ENCODE results near the gene GALNT14. TPM values are rescaled to one million over a fixed set of nuclear protein-coding genes. Genes with fewer than 3 reads are reported as not detected.

GALNT14 gene
- total RNA-seq, 1 donor from 2014 or later: 2.1 TPM

- H3K36me3 Mint-ChIP-seq (ENCODE audit: low read depth, unreplicated experiment): no peaks in the 10 kb centered on the region
- H3K4me1 Mint-ChIP-seq (ENCODE audit: low read depth, unreplicated experiment): no peaks in the 10 kb centered on the region
- no peak for FAIRE-seq
These were observed 80.5 kb downstream of the GALNT14 start for GRCh38 chr2:31057691-31058090.

GRCh38 chr2:31055938-31056337, 82.3 kb downstream of the GALNT14 start:
- Histone ChIP-seq H3K9ac (ENCODE audit: low read length) (no peak overlapping the region), H4K20me1 (ENCODE audit: insufficient read depth, low read length) (no peaks in the 10 kb centered on the region), H3K27me3 (ENCODE audit: insufficient read depth, low read length) (no peaks in the 10 kb centered on the region), H3K4me2 (ENCODE audit: low read length) (no peak overlapping the region), H3K9me3 (ENCODE audit: insufficient read depth, low read depth, low read length) (no peaks in the 10 kb centered on the region), H3K36me3 (ENCODE audit: insufficient read depth, low read length) (no peaks in the 10 kb centered on the region), H3K27ac (ENCODE audit: low read depth, low read length) (no peak overlapping the region), H3K79me2 (ENCODE audit: insufficient read depth, low read length) (no peaks in the 10 kb centered on the region), H3K4me3 (ENCODE audit: insufficient read depth, low read depth, low read length) (no peak overlapping the region), H3K4me1 (ENCODE audit: insufficient read depth, low read length) (no peaks in the 10 kb centered on the region), H2AFZ (ENCODE audit: low read depth, low read length) (no peak overlapping the region)
- H3K4me1 Mint-ChIP-seq (ENCODE audit: low read depth, unreplicated experiment): no peaks in the 10 kb centered on the region
- no peak overlapping the region for H3K27ac Mint-ChIP-seq (ENCODE audit: unreplicated experiment)
- TF ChIP-seq EZH2 (IDR thresholded peaks at IDR 0.05; ENCODE audit: insufficient read depth, low read length) (no peak), CTCF (IDR thresholded peaks at IDR 0.05; ENCODE audit: insufficient read depth, low read depth, low read length) (no peak)
- H3K36me3 Mint-ChIP-seq (ENCODE audit: low read depth, unreplicated experiment): no peaks in the 10 kb centered on the region
- no peaks in the 10 kb centered on the region for H3K9me3 Mint-ChIP-seq (ENCODE audit: unreplicated experiment)
- FAIRE-seq: no peak
- no peak overlapping the region for H3K4me3 Mint-ChIP-seq (ENCODE audit: unreplicated experiment)
- H3K27me3 Mint-ChIP-seq (ENCODE audit: low read depth, unreplicated experiment): peaks cover 5% of the 10 kb centered on the region
- DNase-seq (ENCODE audit: low read depth): no peak

More at GRCh38 chr2:31057691-31058090, 80.5 kb downstream of the GALNT14 start:
- TF ChIP-seq CTCF (IDR thresholded peaks at IDR 0.05; ENCODE audit: insufficient read depth, low read depth, low read length): no peak
- TF ChIP-seq EZH2 (IDR thresholded peaks at IDR 0.05; ENCODE audit: insufficient read depth, low read length): no peak
- H3K36me3 ChIP-seq (ENCODE audit: insufficient read depth, low read length): no peaks in the 10 kb centered on the region
- H3K27me3 Mint-ChIP-seq (ENCODE audit: low read depth, unreplicated experiment): peaks cover 7% of the 10 kb centered on the region
- no peak overlapping the region for H3K4me3 Mint-ChIP-seq (ENCODE audit: unreplicated experiment)
- peaks cover 2% of the 10 kb centered on the region for H3K9me3 Mint-ChIP-seq (ENCODE audit: unreplicated experiment)
- H3K4me3 ChIP-seq (ENCODE audit: insufficient read depth, low read depth, low read length): no peak overlapping the region
- H2AFZ ChIP-seq (ENCODE audit: low read depth, low read length): no peak overlapping the region
- no peaks in the 10 kb centered on the region for H3K4me1 ChIP-seq (ENCODE audit: insufficient read depth, low read length)
- H4K20me1 ChIP-seq (ENCODE audit: insufficient read depth, low read length): no peaks in the 10 kb centered on the region
- H3K79me2 ChIP-seq (ENCODE audit: insufficient read depth, low read length): no peaks in the 10 kb centered on the region
- no peak overlapping the region for H3K27ac Mint-ChIP-seq (ENCODE audit: unreplicated experiment)
- no peaks in the 10 kb centered on the region for H3K27me3 ChIP-seq (ENCODE audit: insufficient read depth, low read length)
- H3K4me2 ChIP-seq (ENCODE audit: low read length): no peak overlapping the region
- no peak overlapping the region for H3K9ac ChIP-seq (ENCODE audit: low read length)
- no peaks in the 10 kb centered on the region for H3K9me3 ChIP-seq (ENCODE audit: insufficient read depth, low read depth, low read length)
- DNase-seq (ENCODE audit: low read depth): no peak
- H3K27ac ChIP-seq (ENCODE audit: low read depth, low read length): no peak overlapping the region

- no peaks in the 10 kb centered on the region for H3K27me3 ChIP-seq (ENCODE audit: insufficient read depth, low read length)
- Mint-ChIP-seq H3K4me3 (ENCODE audit: unreplicated experiment) (no peak overlapping the region), H3K4me1 (ENCODE audit: low read depth, unreplicated experiment) (no peaks in the 10 kb centered on the region), H3K9me3 (ENCODE audit: unreplicated experiment) (no peaks in the 10 kb centered on the region), H3K36me3 (ENCODE audit: low read depth, unreplicated experiment) (no peaks in the 10 kb centered on the region), H3K27me3 (ENCODE audit: low read depth, unreplicated experiment) (peaks cover 2% of the 10 kb centered on the region), H3K27ac (ENCODE audit: unreplicated experiment) (no peak overlapping the region)
- no peak for TF ChIP-seq EZH2 (IDR thresholded peaks at IDR 0.05; ENCODE audit: insufficient read depth, low read length)
- no peak for TF ChIP-seq CTCF (IDR thresholded peaks at IDR 0.05; ENCODE audit: insufficient read depth, low read depth, low read length)
- H2AFZ ChIP-seq (ENCODE audit: low read depth, low read length): no peak overlapping the region
- no peak overlapping the region for H3K27ac ChIP-seq (ENCODE audit: low read depth, low read length)
- no peaks in the 10 kb centered on the region for H3K4me1 ChIP-seq (ENCODE audit: insufficient read depth, low read length)
- no peak for FAIRE-seq
- no peaks in the 10 kb centered on the region for H4K20me1 ChIP-seq (ENCODE audit: insufficient read depth, low read length)
- DNase-seq (ENCODE audit: low read depth): no peak
- H3K79me2 ChIP-seq (ENCODE audit: insufficient read depth, low read length): no peaks in the 10 kb centered on the region
- H3K4me2 ChIP-seq (ENCODE audit: low read length): no peak overlapping the region
- no peak overlapping the region for H3K4me3 ChIP-seq (ENCODE audit: insufficient read depth, low read depth, low read length)
- H3K9ac ChIP-seq (ENCODE audit: low read length): no peak overlapping the region
- no peaks in the 10 kb centered on the region for H3K36me3 ChIP-seq (ENCODE audit: insufficient read depth, low read length)
- H3K9me3 ChIP-seq (ENCODE audit: insufficient read depth, low read depth, low read length): no peaks in the 10 kb centered on the region
These were observed 83.3 kb downstream of the GALNT14 start for GRCh38 chr2:31054842-31055388.
